Esophagus (tissue), 2 donors: ENCODE data around the gene PDE4D. TPM values are rescaled to one million over a fixed set of nuclear protein-coding genes. Genes with fewer than 3 reads are reported as not detected.

Experiments used
- H3K27ac ChIP-seq, 2 donors: one replicate each; pipeline ENCODE4 v1.5.1; 2013; ENCODE audit warnings: low read depth in 2 of 2, mild to moderate bottlenecking in 2 of 2, inconsistent platforms in 1 of 2, low read length in 1 of 2, moderate library complexity in 1 of 2
- H3K27me3 ChIP-seq, 2 donors: one replicate each; pipeline ENCODE4 v1.6.1; 2013; ENCODE audit warnings: low read length in 2 of 2, control low read depth in 1 of 2, mild to moderate bottlenecking in 1 of 2; ENCODE audit not compliant: insufficient read depth in 2 of 2, control insufficient read depth in 1 of 2
- H3K36me3 ChIP-seq, 2 donors: one replicate each; pipeline ENCODE4 v1.6.1; 2013; ENCODE audit warnings: low read length in 1 of 2; ENCODE audit not compliant: control insufficient read depth in 2 of 2, insufficient read depth in 2 of 2
- H3K4me1 ChIP-seq, 2 donors: one replicate each; pipeline ENCODE4 v1.6.1; 2013; ENCODE audit warnings: low read length in 1 of 2; ENCODE audit not compliant: control insufficient read depth in 2 of 2, insufficient read depth in 2 of 2
- H3K4me3 ChIP-seq, 2 donors: one replicate each; pipeline ENCODE4 v1.5.1; 2013; ENCODE audit warnings: low read length in 2 of 2, mild to moderate bottlenecking in 2 of 2, low read depth in 1 of 2, moderate library complexity in 1 of 2
- H3K9me3 ChIP-seq, 2 donors: one replicate each; pipeline ENCODE4 v1.6.1; 2013; ENCODE audit warnings: mild to moderate bottlenecking in 2 of 2, low read depth in 1 of 2, low read length in 1 of 2, moderate library complexity in 1 of 2; ENCODE audit not compliant: control insufficient read depth in 2 of 2, insufficient read depth in 1 of 2
- WGBS, 2 donors: extraction: QIAGEN DNeasy Blood & Tissue Kit; methylation state at CpG; one replicate each; pipeline ENCODE4 v1.1.7; 2013; 5-methylcytosine and 5-hydroxymethylcytosine counted together
- polyA plus RNA-seq, 2 donors: library from polyadenylated mRNA; stranded (reverse); fragments of 200-250 nt; gene quantifications; one replicate each; pipeline ENCODE4 v1.2.3, GENCODE V29; 2013
- donor health status: healthy with polysubstance abuse.
- donor health status: Bipolar disorder and iron deficiency.

Gene PDE4D
- polyA plus RNA-seq, 2 donors: 1.5 to 2.5 TPM

GRCh38 chr5:59554501-59554900 is 339.0 kb downstream of the PDE4D start:
- no peaks in the 10 kb centered on the region for H3K36me3 ChIP-seq
- H3K27ac ChIP-seq: no peak overlapping the region
- H3K4me3 ChIP-seq: no peak overlapping the region
- H3K27me3 ChIP-seq: no peaks in the 10 kb centered on the region
- no peaks in the 10 kb centered on the region for H3K4me1 ChIP-seq
- H3K9me3 ChIP-seq: no peaks in the 10 kb centered on the region
- WGBS, 2 donors: 85 to 93% methylated on average over 4 of the region's 4 CpGs

- no peaks in the 10 kb centered on the region for H3K27me3 ChIP-seq
- H3K36me3 ChIP-seq: no peaks in the 10 kb centered on the region
- H3K27ac ChIP-seq: no peak overlapping the region
- no peak overlapping the region for H3K4me3 ChIP-seq
- H3K9me3 ChIP-seq: no peaks in the 10 kb centered on the region
- H3K4me1 ChIP-seq: no peaks in the 10 kb centered on the region
Measured at GRCh38 chr5:59553992-59554391, 339.5 kb downstream of the PDE4D start.

GRCh38 chr5:59548807-59549357 is 344.6 kb downstream of the PDE4D start:
- H3K9me3 ChIP-seq: no peaks in the 10 kb centered on the region
- no peaks in the 10 kb centered on the region for H3K36me3 ChIP-seq
- H3K4me3 ChIP-seq: no peak overlapping the region
- H3K27me3 ChIP-seq: no peaks in the 10 kb centered on the region
- 52 to 57% methylated on average over 4 of the region's 4 CpGs for WGBS, 2 donors
- no peak overlapping the region for H3K27ac ChIP-seq
- H3K4me1 ChIP-seq: no peaks in the 10 kb centered on the region

GRCh38 chr5:59547731-59548130 is 345.8 kb downstream of the PDE4D start:
- Histone ChIP-seq H3K27ac (no peak overlapping the region), H3K9me3 (no peaks in the 10 kb centered on the region), H3K4me1 (peaks cover 0 to 2% of the 10 kb centered on the region in 2 donors), H3K27me3 (no peaks in the 10 kb centered on the region), H3K36me3 (no peaks in the 10 kb centered on the region), H3K4me3 (no peak overlapping the region)
- 74 to 75% methylated on average over 3 of the region's 3 CpGs for WGBS, 2 donors

- no peak overlapping the region for H3K27ac ChIP-seq
- no peak overlapping the region for H3K4me3 ChIP-seq
- H3K4me1 ChIP-seq: peaks cover 0 to 2% of the 10 kb centered on the region in 2 donors
- H3K27me3 ChIP-seq: no peaks in the 10 kb centered on the region
- 91 to 94% methylated on average over 2 of the region's 2 CpGs for WGBS, 2 donors
- H3K9me3 ChIP-seq: no peaks in the 10 kb centered on the region
- no peaks in the 10 kb centered on the region for H3K36me3 ChIP-seq
Measured at GRCh38 chr5:59544573-59544972, 349.0 kb downstream of the PDE4D start.

GRCh38 chr5:59543821-59544442 is 349.6 kb downstream of the PDE4D start:
- WGBS, 2 donors: 45 to 47% methylated on average over 2 of the region's 2 CpGs
- H3K4me3 ChIP-seq: no peak overlapping the region
- no peak overlapping the region for H3K27ac ChIP-seq
- H3K9me3 ChIP-seq: no peaks in the 10 kb centered on the region
- H3K4me1 ChIP-seq: peaks cover 0 to 2% of the 10 kb centered on the region in 2 donors
- no peaks in the 10 kb centered on the region for H3K36me3 ChIP-seq
- H3K27me3 ChIP-seq: no peaks in the 10 kb centered on the region

- H3K4me3 ChIP-seq: no peak overlapping the region
- H3K4me1 ChIP-seq: peaks cover 0 to 2% of the 10 kb centered on the region in 2 donors
- no peaks in the 10 kb centered on the region for H3K27me3 ChIP-seq
- no peak overlapping the region for H3K27ac ChIP-seq
- 29 to 38% methylated on average over 6 of the region's 6 CpGs for WGBS, 2 donors
- no peaks in the 10 kb centered on the region for H3K36me3 ChIP-seq
- H3K9me3 ChIP-seq: no peaks in the 10 kb centered on the region
Measured at GRCh38 chr5:59542851-59543820, 350.4 kb downstream of the PDE4D start.

GRCh38 chr5:59542306-59542705 is 351.2 kb downstream of the PDE4D start:
- no peak overlapping the region for H3K4me3 ChIP-seq
- H3K4me1 ChIP-seq: peaks cover 0 to 2% of the 10 kb centered on the region in 2 donors
- H3K27me3 ChIP-seq: no peaks in the 10 kb centered on the region
- H3K9me3 ChIP-seq: no peaks in the 10 kb centered on the region
- no peak overlapping the region for H3K27ac ChIP-seq
- H3K36me3 ChIP-seq: no peaks in the 10 kb centered on the region

GRCh38 chr5:59540366-59540765 is 353.2 kb downstream of the PDE4D start:
- Histone ChIP-seq H3K36me3 (no peaks in the 10 kb centered on the region), H3K27me3 (no peaks in the 10 kb centered on the region), H3K27ac (no peak overlapping the region), H3K4me3 (no peak overlapping the region), H3K4me1 (peaks cover 0 to 2% of the 10 kb centered on the region in 2 donors), H3K9me3 (no peaks in the 10 kb centered on the region)
- 32 to 60% methylated on average over 2 of the region's 2 CpGs for WGBS, 2 donors
